ENCODE measurements around the gene GARS1.

GARS1 gene

GRCh38 chr7:30683306-30683705, 88.6 kb downstream of the GARS1 start:
- Histone ChIP-seq H3K9me3 (ENCODE audit: control insufficient read depth, insufficient read depth, low read depth, low read length) (no peaks in the 10 kb centered on the region), H3K27ac (ENCODE audit: extremely low read depth, low read depth, low read length) (no peak overlapping the region), H3K4me3 (ENCODE audit: low read depth, low read length) (no peak overlapping the region), H3K4me1 (ENCODE audit: control insufficient read depth, insufficient read depth, low read length) (no peaks in the 10 kb centered on the region), H3K36me3 (ENCODE audit: control insufficient read depth in 2 of 2, insufficient read depth in 1 of 2, low read length in 2 of 2) (no peaks in the 10 kb centered on the region)
- TF ChIP-seq ZBTB7A (tag by site-specific recombination; IDR thresholded peaks at IDR 0.05; ENCODE audit: low read depth) (no peak), ELK4 (IDR thresholded peaks at IDR 0.05; ENCODE audit: borderline replicate concordance, low read depth, low read length) (no peak), MZF1 (tag by site-specific recombination; IDR thresholded peaks at IDR 0.05; ENCODE audit: borderline replicate concordance) (no peak), BCL11B (tag by site-specific recombination; IDR thresholded peaks at IDR 0.05; ENCODE audit: low read depth) (no peak), SETDB1 (IDR thresholded peaks at IDR 0.05; ENCODE audit: insufficient read length, low read length) (no peak), ZNF132 (tag by site-specific recombination; IDR thresholded peaks at IDR 0.05; ENCODE audit: borderline replicate concordance) (no peak), GLI4 (tag by site-specific recombination; IDR thresholded peaks at IDR 0.05) (no peak), ZSCAN18 (tag by site-specific recombination; IDR thresholded peaks at IDR 0.05) (no peak), ZSCAN16 (tag by site-specific recombination; IDR thresholded peaks at IDR 0.05) (no peak), ZFHX2 (tag by site-specific recombination; conservative IDR thresholded peaks at IDR 0.05) (no peak)
- ChIA-PET CTCF (interaction anchor here (0.8 to 3.3 kb wide), 4 partner anchors 10 to 1092 kb away, joined by 3 to 18 read pairs (median 4); no protein-coding TSS in a partner anchor), POLR2A (no interaction called here)
